Smooth muscle cell (in vitro differentiated cells): ENCODE results near the gene CADM2. TPM values are rescaled to one million over a fixed set of nuclear protein-coding genes. Genes with fewer than 3 reads are reported as not detected.

ENCODE experiments used
- DNase-seq: peaks from one replicate; lab custom pipeline; 2025; ENCODE audit not compliant: unreplicated experiment; lab: John Stamatoyannopoulos, UW
- H2AFZ ChIP-seq: fragments of 200-600 bp; sonication (generic); 2 replicates; pipeline ENCODE4 v1.6.0; 2016; ENCODE audit warnings: antibody characterized with exemption, low read depth, mild to moderate bottlenecking
- H3F3A ChIP-seq: fragments of 200-600 bp; sonication (generic); 2 replicates; pipeline ENCODE4 v1.6.0; 2017; ENCODE audit warnings: antibody characterized with exemption, low read depth
- H3K27ac ChIP-seq: fragments of 200-600 bp; sonication (generic); 2 replicates; pipeline ENCODE4 v1.5.1; 2016; ENCODE audit warnings: low read depth, mild to moderate bottlenecking
- H3K27me3 ChIP-seq: fragments of 200-600 bp; sonication (generic); 2 replicates; pipeline ENCODE4 v1.6.1; 2016; ENCODE audit warnings: low read depth, mild to moderate bottlenecking
- H3K36me3 ChIP-seq: fragments of 200-600 bp; sonication (generic); 2 replicates; pipeline ENCODE4 v1.5.1; 2016; ENCODE audit warnings: low read depth
- H3K4me1 ChIP-seq: fragments of 200-600 bp; sonication (generic); 2 replicates; pipeline ENCODE4 v1.5.1; 2016; ENCODE audit warnings: low read depth
- H3K4me2 ChIP-seq: fragments of 200-600 bp; sonication (generic); 2 replicates; pipeline ENCODE4 v1.6.0; 2016; ENCODE audit warnings: mild to moderate bottlenecking
- H3K4me3 ChIP-seq: fragments of 200-600 bp; sonication (generic); 2 replicates; pipeline ENCODE4 v1.5.1; 2016; ENCODE audit warnings: mild to moderate bottlenecking
- H3K79me2 ChIP-seq: fragments of 200-600 bp; sonication (generic); 2 replicates; pipeline ENCODE4 v1.6.0; 2016; ENCODE audit warnings: low read depth, mild to moderate bottlenecking
- H3K9ac ChIP-seq: fragments of 200-600 bp; sonication (generic); 2 replicates; pipeline ENCODE4 v1.6.0; 2016; ENCODE audit warnings: low read depth
- H3K9me3 ChIP-seq: fragments of 200-600 bp; sonication (generic); replicated peaks from 2 replicates; pipeline ENCODE4 v1.5.1; 2016; ENCODE audit warnings: low read depth
- H4K20me1 ChIP-seq: fragments of 200-600 bp; sonication (generic); 2 replicates; pipeline ENCODE4 v1.6.0; 2016; ENCODE audit warnings: low read depth
- WGBS: methylation state at CpG from one replicate; pipeline ENCODE4 v1.1.7; 2016; ENCODE audit warnings: low lambda C conversion rate; 5-methylcytosine and 5-hydroxymethylcytosine counted together
- polyA plus RNA-seq: library from polyadenylated mRNA; unstranded; fragments of >200 nt; fragmentation: Nextera tagmentation; extraction: Ambion mirVana; gene quantifications from 2 replicates; pipeline ENCODE4 v1.2.1, GENCODE V29; 2016
- total RNA-seq: library from RNA; depleted of rRNA; stranded (reverse); fragments of >200 nt; gene quantifications from 2 replicates; pipeline ENCODE4 v1.2.3, GENCODE V29; 2014
- TF ChIP-seq, protein P1 (sequence below): fragments of 200-600 bp; sonication (generic); IDR thresholded peaks from 2 replicates; pipeline ENCODE4 v1.5.1; 2017; ENCODE audit warnings: borderline replicate concordance, mild to moderate bottlenecking, antibody characterized with exemption; ENCODE audit not compliant: insufficient read depth, poor library complexity, severe bottlenecking

CADM2 gene
- total and polyA plus RNA-seq, 2 experiments from 2014 or later = 0.13 TPM; not detected in 1

DNA sequence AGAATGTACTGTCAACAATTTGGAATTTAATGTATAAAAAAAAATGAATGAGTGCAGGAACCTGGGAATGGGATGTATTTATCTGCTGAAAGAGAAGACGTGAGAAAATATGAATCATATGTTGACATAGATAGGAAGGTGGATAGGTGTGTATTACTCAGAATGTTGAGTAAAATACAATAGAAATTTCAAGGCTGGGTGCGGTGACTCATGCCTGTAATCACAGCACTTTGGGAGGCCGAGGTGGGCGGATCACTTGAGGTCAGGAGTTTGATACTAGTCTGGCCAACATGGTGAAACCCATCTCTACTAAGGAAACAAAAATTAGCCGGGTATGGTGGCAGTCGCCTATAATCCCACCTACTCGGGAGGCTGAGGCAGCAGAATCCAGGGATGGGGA is 202.8 kb downstream of the CADM2 start:
- H3K27ac ChIP-seq = no peak overlapping the region
- peaks cover 8% of the 10 kb centered on the region for H3K4me1 ChIP-seq
- H3K27me3 ChIP-seq = no peaks in the 10 kb centered on the region
- no peak overlapping the region for H3K4me3 ChIP-seq
- H3F3A ChIP-seq = no peaks in the 10 kb centered on the region
- H2AFZ ChIP-seq = no peak overlapping the region
- 78% methylated on average over 7 of the region's 7 CpGs for WGBS
- H3K79me2 ChIP-seq = no peaks in the 10 kb centered on the region
- no peak overlapping the region for H3K9ac ChIP-seq
- H3K4me2 ChIP-seq = no peak overlapping the region
- DNase-seq = no peak
- H4K20me1 ChIP-seq = no peaks in the 10 kb centered on the region
- H3K36me3 ChIP-seq = no peaks in the 10 kb centered on the region
- no peaks in the 10 kb centered on the region for H3K9me3 ChIP-seq
- TF ChIP-seq, protein P1, sequence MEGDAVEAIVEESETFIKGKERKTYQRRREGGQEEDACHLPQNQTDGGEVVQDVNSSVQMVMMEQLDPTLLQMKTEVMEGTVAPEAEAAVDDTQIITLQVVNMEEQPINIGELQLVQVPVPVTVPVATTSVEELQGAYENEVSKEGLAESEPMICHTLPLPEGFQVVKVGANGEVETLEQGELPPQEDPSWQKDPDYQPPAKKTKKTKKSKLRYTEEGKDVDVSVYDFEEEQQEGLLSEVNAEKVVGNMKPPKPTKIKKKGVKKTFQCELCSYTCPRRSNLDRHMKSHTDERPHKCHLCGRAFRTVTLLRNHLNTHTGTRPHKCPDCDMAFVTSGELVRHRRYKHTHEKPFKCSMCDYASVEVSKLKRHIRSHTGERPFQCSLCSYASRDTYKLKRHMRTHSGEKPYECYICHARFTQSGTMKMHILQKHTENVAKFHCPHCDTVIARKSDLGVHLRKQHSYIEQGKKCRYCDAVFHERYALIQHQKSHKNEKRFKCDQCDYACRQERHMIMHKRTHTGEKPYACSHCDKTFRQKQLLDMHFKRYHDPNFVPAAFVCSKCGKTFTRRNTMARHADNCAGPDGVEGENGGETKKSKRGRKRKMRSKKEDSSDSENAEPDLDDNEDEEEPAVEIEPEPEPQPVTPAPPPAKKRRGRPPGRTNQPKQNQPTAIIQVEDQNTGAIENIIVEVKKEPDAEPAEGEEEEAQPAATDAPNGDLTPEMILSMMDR = no peak

DNA sequence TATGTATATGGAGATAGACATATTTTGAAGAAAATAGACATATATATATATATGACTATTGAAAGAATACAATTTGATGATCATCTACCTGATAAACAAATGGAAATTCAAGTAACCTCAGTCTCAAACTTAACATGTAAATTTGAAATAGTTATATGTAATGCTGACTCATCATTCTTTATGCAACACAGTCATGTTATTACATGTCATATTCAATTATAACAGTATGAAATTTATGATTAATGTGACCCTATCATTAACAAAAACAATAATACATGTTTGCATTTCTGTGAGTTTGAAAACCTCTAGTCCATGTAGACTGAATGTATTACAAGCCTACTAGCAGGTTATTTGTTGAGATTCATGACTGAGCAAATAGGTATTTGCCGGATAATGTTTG is 204.1 kb downstream of the CADM2 start:
- H3K4me3 ChIP-seq = no peak overlapping the region
- no peak overlapping the region for H2AFZ ChIP-seq
- H3K4me2 ChIP-seq = no peak overlapping the region
- no peaks in the 10 kb centered on the region for H3K27me3 ChIP-seq
- TF ChIP-seq, protein P1 = no peak
- peaks cover 8% of the 10 kb centered on the region for H3K4me1 ChIP-seq
- no peaks in the 10 kb centered on the region for H3K36me3 ChIP-seq
- WGBS = 96% methylated on average over 1 of the region's 1 CpG
- no peak for DNase-seq
- no peak overlapping the region for H3K9ac ChIP-seq
- H3K27ac ChIP-seq = no peak overlapping the region
- no peaks in the 10 kb centered on the region for H4K20me1 ChIP-seq
- H3F3A ChIP-seq = no peaks in the 10 kb centered on the region
- H3K79me2 ChIP-seq = no peaks in the 10 kb centered on the region
- H3K9me3 ChIP-seq = no peaks in the 10 kb centered on the region

DNA sequence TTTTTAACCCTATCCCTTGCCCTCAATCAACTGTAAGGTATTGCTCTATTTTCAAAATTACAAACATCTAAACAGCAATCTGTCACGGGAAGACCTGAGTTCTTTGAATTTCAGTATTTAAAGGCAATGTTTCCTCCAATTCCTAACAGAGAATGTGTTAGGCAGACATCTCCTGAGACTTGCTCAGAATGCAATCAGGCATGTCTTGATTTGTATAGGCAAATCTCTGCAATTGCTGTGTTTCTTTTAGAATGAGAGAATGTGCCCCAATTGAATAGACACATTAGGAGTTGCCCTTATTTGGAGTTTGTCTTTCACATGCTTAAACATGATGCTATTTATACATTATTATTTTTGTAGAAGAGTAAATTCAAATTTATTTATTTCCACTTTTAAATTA is 205.6 kb downstream of the CADM2 start:
- no peaks in the 10 kb centered on the region for H3K79me2 ChIP-seq
- no peak overlapping the region for H3K4me2 ChIP-seq
- H4K20me1 ChIP-seq = no peaks in the 10 kb centered on the region
- no peak overlapping the region for H3K4me3 ChIP-seq
- H3F3A ChIP-seq = no peaks in the 10 kb centered on the region
- no peaks in the 10 kb centered on the region for H3K9me3 ChIP-seq
- H3K36me3 ChIP-seq = no peaks in the 10 kb centered on the region
- peak overlapping the region; percentile 73 for H2AFZ ChIP-seq
- H3K4me1 ChIP-seq = peaks cover 8% of the 10 kb centered on the region
- TF ChIP-seq, protein P1 = no peak
- H3K27ac ChIP-seq = no peak overlapping the region
- 64% methylated on average over 1 of the region's 1 CpG for WGBS
- H3K27me3 ChIP-seq = no peaks in the 10 kb centered on the region
- no peak for DNase-seq
- no peak overlapping the region for H3K9ac ChIP-seq

DNA sequence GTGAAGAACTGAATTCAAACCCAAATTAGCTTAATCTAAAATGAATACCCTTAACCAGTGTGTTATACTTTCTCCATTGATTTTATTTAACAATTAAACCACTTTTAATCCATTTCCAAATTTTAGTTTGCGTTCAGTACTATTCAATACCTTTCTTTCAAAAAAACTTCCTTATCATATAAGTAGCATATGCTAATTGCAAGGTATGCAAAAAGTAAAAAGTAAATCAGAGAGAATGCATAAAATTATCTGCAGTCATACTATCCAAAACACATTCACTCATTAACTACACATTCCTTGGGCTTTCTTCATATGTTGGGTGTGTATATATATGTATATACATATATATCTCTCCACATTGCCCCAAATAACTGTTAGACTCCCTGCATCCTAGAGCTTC is 208.8 kb downstream of the CADM2 start:
- 93% methylated on average over 1 of the region's 1 CpG for WGBS
- no peak overlapping the region for H3K4me2 ChIP-seq

More for the DNA sequence above, 208.8 kb downstream of the CADM2 start:
- H3F3A ChIP-seq = no peaks in the 10 kb centered on the region
- H2AFZ ChIP-seq = no peak overlapping the region
- no peak for DNase-seq
- H3K79me2 ChIP-seq = no peaks in the 10 kb centered on the region
- no peak overlapping the region for H3K4me3 ChIP-seq
- no peaks in the 10 kb centered on the region for H4K20me1 ChIP-seq
- peaks cover 8% of the 10 kb centered on the region for H3K4me1 ChIP-seq
- no peaks in the 10 kb centered on the region for H3K36me3 ChIP-seq
- no peaks in the 10 kb centered on the region for H3K27me3 ChIP-seq
- no peaks in the 10 kb centered on the region for H3K9me3 ChIP-seq
- no peak overlapping the region for H3K9ac ChIP-seq
- TF ChIP-seq, protein P1 = no peak
- no peak overlapping the region for H3K27ac ChIP-seq
